HG03103 (cell line): Measurements from ENCODE around the gene GUCD1.

Source experiments
- ATAC-seq: cut with Tn5 transposase; IDR thresholded peaks from one replicate; pipeline ENCODE4 v1.9.1; 2021; ENCODE audit warnings: low read depth; ENCODE audit not compliant: unreplicated experiment

GUCD1 gene

GRCh38 chr22:24591286-24591830, 36.4 kb upstream of the GUCD1 start:
- no peak for ATAC-seq

- ATAC-seq: no peak
These were observed 35.7 kb upstream of the GUCD1 start for GRCh38 chr22:24590596-24591173.

GRCh38 chr22:24589518-24590030, 34.6 kb upstream of the GUCD1 start:
- no peak for ATAC-seq

- ATAC-seq: no peak
These were observed 34.0 kb upstream of the GUCD1 start for GRCh38 chr22:24588757-24589481.

- no peak for ATAC-seq
These were observed 33.4 kb upstream of the GUCD1 start for GRCh38 chr22:24588381-24588756.

- no peak for ATAC-seq
These were observed 33.0 kb upstream of the GUCD1 start for GRCh38 chr22:24587948-24588347.

- ATAC-seq: no peak
These were observed 32.3 kb upstream of the GUCD1 start for GRCh38 chr22:24587251-24587650.

GRCh38 chr22:24585927-24586546, 31.1 kb upstream of the GUCD1 start:
- no peak for ATAC-seq

GRCh38 chr22:24585461-24585860, 30.5 kb upstream of the GUCD1 start:
- ATAC-seq: no peak

GRCh38 chr22:24584871-24585411, 30.0 kb upstream of the GUCD1 start:
- ATAC-seq: no peak

GRCh38 chr22:24584166-24584790, 29.3 kb upstream of the GUCD1 start:
- no peak for ATAC-seq

- ATAC-seq: no peak
These were observed 28.6 kb upstream of the GUCD1 start for GRCh38 chr22:24583221-24584165.

GRCh38 chr22:24582056-24582814, 27.3 kb upstream of the GUCD1 start:
- ATAC-seq: no peak

GRCh38 chr22:24580276-24580675, 25.3 kb upstream of the GUCD1 start:
- no peak for ATAC-seq

- ATAC-seq: no peak
These were observed 24.3 kb upstream of the GUCD1 start for GRCh38 chr22:24579258-24579601.

- no peak for ATAC-seq
These were observed 23.7 kb upstream of the GUCD1 start for GRCh38 chr22:24578355-24579257.

- ATAC-seq: no peak
These were observed 21.8 kb upstream of the GUCD1 start for GRCh38 chr22:24576778-24577177.

GRCh38 chr22:24571266-24571665, 16.3 kb upstream of the GUCD1 start:
- no peak for ATAC-seq
